Measurements from ENCODE around the gene CHD3.
"Not testable (repeated sequence)": the region's sequence is repeated elsewhere in the genome, so short reads cannot be mapped to it uniquely, and the experiment has no call there.

The CHD3 gene

DNA sequence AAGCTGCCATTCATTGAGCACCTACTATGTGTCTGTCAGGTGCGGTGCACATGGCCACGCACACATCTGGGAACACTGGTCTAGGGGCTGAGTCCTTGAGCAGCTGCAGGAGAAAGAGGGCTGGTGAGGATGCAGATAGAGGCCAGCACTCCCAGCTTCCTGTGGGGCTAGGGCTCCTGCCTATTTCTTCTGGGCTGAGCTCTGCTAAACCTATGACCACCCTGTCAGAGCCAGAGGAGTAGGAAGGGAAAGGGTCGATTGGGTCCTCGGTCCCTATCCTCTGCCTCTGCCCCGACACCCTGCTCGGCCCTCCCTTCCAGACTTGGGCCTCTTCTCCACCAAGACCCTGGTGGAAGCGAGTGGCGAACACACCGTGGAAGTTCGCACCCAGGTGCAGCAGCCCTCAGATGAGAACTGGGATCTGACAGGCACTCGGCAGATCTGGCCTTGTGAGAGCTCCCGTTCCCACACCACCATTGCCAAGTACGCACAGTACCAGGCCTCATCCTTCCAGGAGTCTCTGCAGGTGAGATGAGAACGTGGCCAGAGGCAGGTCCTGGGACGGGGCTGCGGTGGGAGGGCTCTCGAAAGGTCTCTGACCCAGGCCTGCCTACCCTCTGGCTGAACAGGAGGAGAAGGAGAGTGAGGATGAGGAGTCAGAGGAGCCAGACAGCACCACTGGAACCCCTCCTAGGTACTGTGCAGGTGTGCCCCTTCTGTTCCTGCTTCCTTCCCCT lies 37.7 kb upstream of the CHD3 start:
- no peak for DNase-seq

GRCh38 chr17:7851438-7852261 lies 36.9 kb upstream of the CHD3 start:
- DNase-seq: peak; percentile 97

DNA sequence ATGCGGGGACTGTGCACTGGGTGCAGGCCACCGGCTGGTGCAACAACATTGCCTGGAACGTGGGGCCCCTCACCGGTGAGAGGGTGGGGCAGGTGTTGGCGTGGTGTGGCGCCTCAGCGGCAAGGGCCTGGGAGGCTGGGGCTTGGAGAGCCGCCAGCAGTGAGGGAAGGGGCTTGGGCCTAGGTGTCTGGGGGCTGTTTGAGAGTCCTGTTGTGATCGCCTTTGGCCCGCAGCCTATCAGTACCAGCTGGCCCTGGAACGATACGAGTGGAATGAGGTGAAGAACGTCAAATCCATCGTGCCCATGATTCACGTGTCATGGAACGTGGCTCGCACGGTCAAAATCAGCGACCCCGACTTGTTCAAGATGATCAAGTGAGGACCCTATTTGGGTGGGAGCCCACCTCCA lies 36.3 kb upstream of the CHD3 start:
- no peak for DNase-seq

- DNase-seq: no peak
Observed at GRCh38 chr17:7852919-7853690, 35.5 kb upstream of the CHD3 start.

DNA sequence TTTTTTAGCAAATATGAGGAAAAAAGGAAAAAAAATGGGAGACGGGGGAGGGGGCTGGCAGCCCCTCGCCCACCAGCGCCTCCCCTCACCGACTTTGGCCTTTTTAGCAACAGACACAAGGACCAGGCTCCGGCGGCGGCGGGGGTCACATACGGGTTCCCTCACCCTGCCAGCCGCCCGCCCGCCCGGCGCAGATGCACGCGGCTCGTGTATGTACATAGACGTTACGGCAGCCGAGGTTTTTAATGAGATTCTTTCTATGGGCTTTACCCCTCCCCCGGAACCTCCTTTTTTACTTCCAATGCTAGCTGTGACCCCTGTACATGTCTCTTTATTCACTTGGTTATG lies 34.9 kb upstream of the CHD3 start:
- no peak for DNase-seq

DNA sequence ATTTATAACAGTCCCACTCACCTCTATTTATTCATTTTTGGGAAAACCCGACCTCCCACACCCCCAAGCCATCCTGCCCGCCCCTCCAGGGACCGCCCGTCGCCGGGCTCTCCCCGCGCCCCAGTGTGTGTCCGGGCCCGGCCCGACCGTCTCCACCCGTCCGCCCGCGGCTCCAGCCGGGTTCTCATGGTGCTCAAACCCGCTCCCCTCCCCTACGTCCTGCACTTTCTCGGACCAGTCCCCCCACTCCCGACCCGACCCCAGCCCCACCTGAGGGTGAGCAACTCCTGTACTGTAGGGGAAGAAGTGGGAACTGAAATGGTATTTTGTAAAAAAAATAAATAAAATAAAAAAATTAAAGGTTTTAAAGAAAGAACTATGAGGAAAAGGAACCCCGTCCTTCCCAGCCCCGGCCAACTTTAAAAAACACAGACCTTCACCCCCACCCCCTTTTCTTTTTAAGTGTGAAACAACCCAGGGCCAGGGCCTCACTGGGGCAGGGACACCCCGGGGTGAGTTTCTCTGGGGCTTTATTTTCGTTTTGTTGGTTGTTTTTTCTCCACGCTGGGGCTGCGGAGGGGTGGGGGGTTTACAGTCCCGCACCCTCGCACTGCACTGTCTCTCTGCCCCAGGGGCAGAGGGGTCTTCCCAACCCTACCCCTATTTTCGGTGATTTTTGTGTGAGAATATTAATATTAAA lies 34.4 kb upstream of the CHD3 start:
- DNase-seq: peak; percentile 8

DNA sequence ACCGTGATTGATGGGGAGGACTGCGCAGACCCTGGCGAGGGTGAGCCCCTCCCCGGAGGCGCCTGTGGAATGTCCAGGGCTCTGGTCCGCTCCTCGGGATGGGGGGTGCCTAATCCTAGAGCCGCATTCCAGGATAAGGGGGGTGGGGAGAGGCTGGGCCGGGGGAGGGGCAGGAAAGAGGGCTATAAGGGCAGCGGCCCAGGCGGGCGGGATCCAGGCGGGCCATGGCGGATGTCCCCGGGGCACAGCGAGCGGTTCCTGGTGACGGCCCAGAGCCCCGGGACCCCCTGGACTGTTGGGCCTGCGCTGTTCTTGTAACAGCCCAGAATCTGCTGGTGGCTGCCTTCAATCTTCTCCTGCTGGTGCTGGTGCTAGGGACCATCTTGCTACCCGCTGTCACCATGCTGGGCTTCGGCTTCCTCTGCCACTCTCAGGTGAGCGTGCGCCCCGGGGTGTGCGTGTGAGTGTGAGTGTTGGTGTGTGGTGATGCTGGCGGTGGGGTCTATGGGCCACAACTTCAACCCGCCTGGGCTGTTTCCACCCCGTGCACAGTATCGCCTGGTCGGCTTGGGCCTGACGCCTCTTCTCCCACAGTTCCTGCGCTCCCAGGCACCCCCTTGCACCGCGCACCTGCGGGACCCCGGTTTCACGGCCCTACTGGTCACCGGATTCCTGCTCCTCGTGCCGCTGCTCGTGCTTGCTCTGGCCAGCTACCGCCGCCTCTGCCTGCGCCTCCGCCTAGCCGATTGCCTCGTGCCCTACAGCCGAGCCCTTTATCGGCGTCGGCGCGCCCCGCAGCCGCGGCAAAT lies 33.5 kb upstream of the CHD3 start, which contains the start of gene TMEM88:
TMEM88 (plus strand) TSS at position 216 of the 809 bp plus-strand sequence; CDS start at position 225, 9 bp downstream.
- DNase-seq: peak; percentile 71

- DNase-seq: peak; percentile 77
Observed at GRCh38 chr17:7855660-7856010, 33.0 kb upstream of the CHD3 start.

GRCh38 chr17:7856011-7856810 lies 32.4 kb upstream of the CHD3 start:
- peak; percentile 72 for DNase-seq

DNA sequence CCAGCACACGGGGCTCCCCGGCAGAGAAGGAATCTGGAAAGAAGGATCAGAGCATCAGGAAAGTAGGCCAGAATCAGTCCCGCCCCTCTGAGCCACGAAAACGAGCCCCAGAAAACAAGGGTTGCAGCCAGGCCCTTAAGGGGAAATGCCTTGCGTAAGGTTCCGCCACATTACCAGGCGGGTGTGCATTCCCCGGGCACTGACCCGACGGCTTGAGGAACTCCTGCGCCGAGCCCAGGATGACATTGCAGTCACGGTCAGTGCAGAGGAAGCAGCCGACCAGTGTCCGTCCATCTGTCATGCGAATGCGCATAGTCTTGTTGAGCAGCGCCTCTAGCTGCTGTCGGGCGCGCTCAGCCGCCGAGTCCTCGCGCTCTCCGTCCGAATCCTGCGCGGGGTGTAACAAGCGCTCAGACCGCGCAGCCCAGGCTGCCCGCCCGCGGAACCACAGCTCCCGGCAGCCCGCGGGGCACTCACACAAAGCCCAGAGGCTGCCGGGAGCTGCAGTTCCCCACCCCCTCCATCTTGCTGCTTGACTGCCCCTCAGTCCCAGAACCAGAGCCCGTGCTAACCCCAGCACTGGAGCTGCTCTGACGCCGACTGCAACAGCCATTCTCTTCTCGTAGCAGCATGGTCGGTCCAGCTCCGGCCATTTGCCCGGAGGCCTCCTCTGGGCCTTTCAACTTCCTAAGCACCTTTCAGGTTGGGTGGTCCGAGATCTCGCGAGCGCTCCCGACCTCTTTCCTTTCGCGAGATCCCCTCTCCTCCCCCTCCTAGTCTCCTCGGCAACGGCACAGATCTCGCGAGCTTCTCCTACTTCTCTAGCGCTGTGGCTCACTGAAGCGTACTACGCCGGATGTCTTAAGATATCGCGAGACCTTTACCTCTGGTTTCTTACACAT lies 31.5 kb upstream of the CHD3 start, which contains the start of gene NAA38:
NAA38 (minus strand) TSS at position 749 of the 902 bp plus-strand sequence; CDS start at position 653, 96 bp downstream.
- DNase-seq: peak; percentile 100

DNA sequence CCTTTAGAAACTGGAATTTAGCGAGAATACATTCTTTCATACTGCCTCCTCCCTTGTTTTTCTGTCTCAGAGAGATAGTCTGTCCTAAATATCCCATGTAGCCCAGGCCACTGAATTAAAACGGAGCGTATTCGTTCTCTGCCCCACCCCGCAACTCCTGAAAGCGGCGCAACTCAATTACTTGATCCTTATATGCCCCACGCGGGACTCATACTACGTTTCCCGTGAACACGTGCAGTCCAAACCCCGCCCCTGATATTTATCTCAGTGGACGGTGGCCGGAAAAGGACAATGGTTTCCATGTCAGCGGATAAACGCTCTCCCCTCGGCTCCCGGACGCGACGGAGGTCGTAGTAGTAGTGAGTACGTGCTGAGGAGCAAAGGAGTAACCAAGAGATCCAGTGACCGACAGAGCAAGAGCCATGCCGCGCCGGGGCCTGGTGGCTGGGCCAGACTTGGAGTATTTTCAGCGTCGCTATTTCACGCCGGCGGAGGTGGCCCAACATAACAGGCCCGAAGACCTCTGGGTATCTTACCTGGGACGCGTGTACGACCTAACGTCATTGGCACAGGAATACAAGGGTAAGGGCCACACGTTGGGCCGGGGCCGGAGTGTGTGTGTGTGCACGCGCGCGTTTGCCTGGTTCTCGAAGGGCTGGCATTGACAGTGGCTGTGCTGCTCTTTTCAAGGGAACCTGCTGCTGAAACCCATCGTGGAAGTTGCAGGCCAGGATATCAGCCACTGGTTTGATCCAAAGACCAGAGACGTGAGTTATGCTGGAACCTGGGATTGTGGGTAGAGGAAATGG lies 30.7 kb upstream of the CHD3 start, which contains the start of gene CYB5D1:
CYB5D1 (plus strand) TSS at position 291 of the 809 bp plus-strand sequence; CDS start at position 423, 132 bp downstream.
- DNase-seq: peak; percentile 98

- no peak for DNase-seq
Observed at GRCh38 chr17:7858522-7858810, 30.1 kb upstream of the CHD3 start.

DNA sequence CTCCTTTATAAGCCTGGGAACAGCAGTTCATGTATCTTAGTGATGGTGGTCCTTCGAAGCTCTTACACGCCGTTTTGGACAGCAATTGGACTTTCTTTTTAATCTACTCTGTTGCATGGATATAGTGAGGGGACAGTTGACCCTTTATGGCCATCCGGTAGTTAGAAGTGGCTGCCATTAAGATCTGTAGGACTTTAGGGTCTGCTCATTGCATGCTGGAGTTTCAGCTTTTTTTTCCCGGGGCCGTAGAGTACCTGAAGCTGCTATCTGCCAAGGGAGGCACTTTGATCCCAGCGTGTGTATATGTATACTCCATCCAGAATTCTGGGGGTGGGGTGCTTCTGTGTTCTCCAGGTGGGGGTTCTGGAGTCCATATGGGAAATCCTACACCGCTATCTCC lies 29.6 kb upstream of the CHD3 start:
- no peak for DNase-seq

- peak; percentile 87 for DNase-seq
Observed at GRCh38 chr17:7862692-7863437, 25.7 kb upstream of the CHD3 start.

DNA sequence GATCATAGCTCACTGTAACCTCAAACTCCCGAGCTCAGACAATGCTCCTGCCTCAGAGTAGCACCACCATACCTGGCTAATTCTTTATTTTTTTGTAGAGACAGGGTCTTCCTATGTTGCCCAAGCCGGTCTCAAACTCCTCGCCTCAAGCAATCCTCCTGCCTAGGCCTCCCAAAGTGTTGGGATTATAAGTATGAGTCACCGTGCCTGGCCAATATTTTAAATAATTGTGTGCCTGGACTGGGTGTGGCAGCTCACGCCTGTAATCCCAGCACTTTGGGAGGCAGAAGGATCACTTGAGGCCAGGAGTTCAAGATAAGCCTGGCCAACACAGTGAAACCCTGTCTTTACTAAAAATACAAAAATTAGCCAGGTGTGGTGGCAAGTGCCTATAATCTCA lies 24.2 kb upstream of the CHD3 start:
- not testable (repeated sequence) for DNase-seq

DNA sequence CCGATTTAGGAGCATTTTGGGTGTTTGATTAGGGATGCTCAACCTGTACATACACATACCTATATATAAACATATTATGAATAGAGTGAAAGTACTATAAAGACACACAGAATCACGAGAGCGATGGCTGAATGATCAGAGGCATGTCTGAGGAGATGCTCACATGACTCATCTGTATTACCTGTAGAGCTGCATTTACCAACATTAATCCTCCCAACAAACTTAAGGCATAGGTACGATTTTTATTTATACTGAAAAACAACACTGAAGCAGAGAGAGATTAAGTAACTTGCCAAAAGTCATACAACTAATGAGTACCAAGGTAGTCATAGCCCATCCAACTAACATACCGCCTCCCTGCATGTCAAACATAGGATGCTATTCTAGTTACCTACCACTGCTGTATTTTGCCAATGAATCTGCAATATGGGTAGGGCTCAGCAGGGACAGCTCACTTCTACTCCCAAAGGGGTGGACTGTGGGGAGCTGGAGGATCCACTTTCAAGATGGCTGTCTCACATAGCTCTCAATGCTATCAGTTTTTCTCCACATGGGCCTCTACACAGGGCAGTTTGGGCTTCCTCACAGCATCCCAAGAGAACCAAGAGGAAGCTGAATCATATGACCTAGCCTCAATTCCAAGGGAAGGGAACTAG lies 23.5 kb upstream of the CHD3 start:
- DNase-seq: no peak

- no peak for DNase-seq
Observed at GRCh38 chr17:7867881-7868329, 20.7 kb upstream of the CHD3 start.

DNA sequence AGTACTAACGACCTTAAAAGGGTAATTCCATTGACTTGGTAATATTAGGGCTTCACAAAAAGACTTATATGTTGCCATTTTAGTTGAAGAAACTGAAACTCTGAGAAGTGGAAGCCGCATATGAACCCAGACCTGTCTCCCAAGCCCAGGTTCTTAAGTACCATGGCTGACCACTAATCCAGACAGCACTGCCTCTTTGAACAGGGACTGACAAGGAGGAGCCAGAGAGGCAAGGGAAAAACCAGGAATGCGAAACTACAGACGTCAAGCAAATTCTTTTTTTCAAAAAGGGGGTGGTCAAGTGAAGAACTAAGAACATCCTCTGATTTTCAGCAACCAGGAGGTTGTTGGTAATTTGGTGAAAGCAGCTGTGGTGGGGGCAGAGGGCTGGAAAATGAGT lies 15.5 kb upstream of the CHD3 start:
- DNase-seq: no peak
